Measurements from ENCODE around the gene ZSWIM5.

DNA sequence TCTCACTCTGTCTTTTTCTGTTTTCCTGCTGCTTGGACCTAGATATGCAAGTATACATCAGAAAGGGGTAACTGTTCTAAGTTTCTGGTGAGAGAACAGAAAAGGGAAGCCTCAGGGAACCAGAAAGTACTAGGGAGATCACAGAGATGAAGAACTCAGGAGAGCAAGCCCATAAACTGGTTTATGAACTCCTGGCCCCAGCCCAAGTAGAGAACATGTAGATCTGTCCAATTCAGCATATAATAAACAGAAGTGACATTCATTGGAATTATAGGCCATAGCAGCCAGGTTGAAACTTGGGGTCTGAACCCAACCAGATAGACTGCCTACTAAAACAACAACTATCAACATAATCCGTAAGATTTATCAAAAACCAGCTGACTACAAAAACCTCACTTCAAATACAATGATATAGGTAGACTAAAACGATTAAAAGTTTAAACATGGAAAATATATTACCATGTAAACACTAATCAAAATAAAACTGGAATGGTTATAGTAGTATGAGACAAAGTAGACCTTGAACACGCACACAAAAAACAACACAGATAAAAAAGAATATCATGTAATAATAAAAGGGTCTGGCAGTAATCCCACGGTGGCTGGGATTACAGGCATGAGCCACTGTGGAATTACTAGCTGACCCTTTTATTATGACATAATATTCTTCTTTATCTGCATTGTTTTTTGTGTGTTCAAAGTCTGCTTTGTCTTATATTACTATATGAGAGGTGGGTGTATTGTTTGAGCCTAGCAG, 65.0 kb downstream of the ZSWIM5 start:
- TF ChIP-seq POLR2AphosphoS5 (IDR thresholded peaks at IDR 0.05) (no peak), POLR2A (IDR thresholded peaks at IDR 0.05) (no peak), EP300 (IDR thresholded peaks at IDR 0.05; ENCODE audit: low read depth) (no peak)
- TF ChIP-seq, protein P1, sequence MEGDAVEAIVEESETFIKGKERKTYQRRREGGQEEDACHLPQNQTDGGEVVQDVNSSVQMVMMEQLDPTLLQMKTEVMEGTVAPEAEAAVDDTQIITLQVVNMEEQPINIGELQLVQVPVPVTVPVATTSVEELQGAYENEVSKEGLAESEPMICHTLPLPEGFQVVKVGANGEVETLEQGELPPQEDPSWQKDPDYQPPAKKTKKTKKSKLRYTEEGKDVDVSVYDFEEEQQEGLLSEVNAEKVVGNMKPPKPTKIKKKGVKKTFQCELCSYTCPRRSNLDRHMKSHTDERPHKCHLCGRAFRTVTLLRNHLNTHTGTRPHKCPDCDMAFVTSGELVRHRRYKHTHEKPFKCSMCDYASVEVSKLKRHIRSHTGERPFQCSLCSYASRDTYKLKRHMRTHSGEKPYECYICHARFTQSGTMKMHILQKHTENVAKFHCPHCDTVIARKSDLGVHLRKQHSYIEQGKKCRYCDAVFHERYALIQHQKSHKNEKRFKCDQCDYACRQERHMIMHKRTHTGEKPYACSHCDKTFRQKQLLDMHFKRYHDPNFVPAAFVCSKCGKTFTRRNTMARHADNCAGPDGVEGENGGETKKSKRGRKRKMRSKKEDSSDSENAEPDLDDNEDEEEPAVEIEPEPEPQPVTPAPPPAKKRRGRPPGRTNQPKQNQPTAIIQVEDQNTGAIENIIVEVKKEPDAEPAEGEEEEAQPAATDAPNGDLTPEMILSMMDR (IDR thresholded peaks at IDR 0.05) = no peak

Measured in transverse colon (tissue), 4 donors.